SK-N-SH (cell line): ENCODE measurements around the gene ZC3H10.

Experiments
- CTCF ChIP-seq: fragments of 200-600 bp; sonication (generic); IDR thresholded peaks from 2 replicates; pipeline ENCODE4 v1.6.1; 2017; ENCODE audit warnings: antibody characterized with exemption, mild to moderate bottlenecking, moderate library complexity
- EP300 ChIP-seq, 2 experiments: IDR thresholded peaks; 2 replicates each; pipeline versions ENCODE4 v1.4.0 to v1.6.1; 2012; ENCODE audit warnings: borderline replicate concordance in 1 of 2, low read depth in 1 of 2, low read length in 1 of 2
- MXI1 ChIP-seq: IDR thresholded peaks from 2 replicates; pipeline ENCODE4 v1.6.1; 2012; ENCODE audit warnings: mild to moderate bottlenecking, low read depth, low read length, improper control_type of control experiment
- NFIC ChIP-seq: IDR thresholded peaks from 2 replicates; pipeline ENCODE4 v1.4.0; 2012; ENCODE audit warnings: borderline replicate concordance
- TAF1 ChIP-seq: IDR thresholded peaks from 2 replicates; pipeline ENCODE4 v1.6.1; 2012; ENCODE audit warnings: low read depth, mild to moderate bottlenecking, low read length, moderate library complexity, borderline replicate concordance

GRCh38 chr12:56103823-56104108, 14.3 kb upstream of the ZC3H10 start:
- TF ChIP-seq CTCF, result no peak
- TF ChIP-seq MXI1, result no peak
- TF ChIP-seq EP300 (IDR thresholded peaks at IDR 0.05; ENCODE audit: borderline replicate concordance in 1 of 2, low read depth in 1 of 2, low read length in 1 of 2), result no peak
- TF ChIP-seq TAF1, result no peak
- no peak for TF ChIP-seq NFIC
